K562 (cell line): Measurements from ENCODE around the gene VASH2. TPM values are rescaled to one million over a fixed set of nuclear protein-coding genes. Genes with fewer than 3 reads are reported as not detected.
A peak's percentile ranks its signal among the peaks of the same experiment; 100 is the strongest.

Source experiments
- FOXP1 ChIP-seq: sonication (generic); formaldehyde crosslinking; IDR thresholded peaks from 2 replicates; pipeline ENCODE4 v1.8.0; 2022; ENCODE audit warnings: mild to moderate bottlenecking, missing genetic modification reagents
- HES1 ChIP-seq: fragments of 450-650 bp; IDR thresholded peaks from 2 replicates; pipeline ENCODE4 v1.6.1; 2016; ENCODE audit warnings: low read depth, mild to moderate bottlenecking, moderate library complexity
- HOMEZ ChIP-seq: fragments of 250-450 bp; sonication (Bioruptor Pico); IDR thresholded peaks from 2 replicates; pipeline ENCODE4 v1.4.0; 2020; ENCODE audit warnings: mild to moderate bottlenecking, moderate library complexity
- JUND ChIP-seq, 2 experiments: IDR thresholded peaks; 2 replicates in 1 of 2; 3 replicates in 1 of 2; pipeline ENCODE4 v1.6.1; 2011; ENCODE audit warnings: borderline replicate concordance in 2 of 2, low read depth in 2 of 2, low read length in 2 of 2, improper control_type of control experiment in 1 of 2, missing biosample characterization in 1 of 2, missing genetic modification characterization in 1 of 2, missing genetic modification reagents in 1 of 2
- NBN ChIP-seq: fragments of 450-650 bp; IDR thresholded peaks from 2 replicates; pipeline ENCODE4 v1.6.1; 2016; ENCODE audit warnings: low read depth, mild to moderate bottlenecking
- NR2C2 ChIP-seq, 2 experiments: fragments of 200-800 bp in 1 of 2; sonication (Bioruptor generic) in 1 of 2; sonication (generic) in 1 of 2; formaldehyde crosslinking in 1 of 2; IDR thresholded peaks; 2 replicates each; pipeline versions ENCODE4 v1.6.1 to v1.8.0; 2016 to 2022; ENCODE audit warnings: mild to moderate bottlenecking in 1 of 2, missing compliant biosample characterization in 1 of 2, missing genetic modification characterization in 1 of 2, missing genetic modification reagents in 1 of 2
- PHF21A ChIP-seq: fragments of 450-650 bp; IDR thresholded peaks from 2 replicates; pipeline ENCODE4 v1.6.1; 2017; ENCODE audit warnings: low read depth, borderline replicate concordance
- RCOR1 ChIP-seq, 2 experiments: IDR thresholded peaks; 2 replicates each; pipeline ENCODE4 v1.6.1; 2012; ENCODE audit warnings: low read depth in 2 of 2, low read length in 2 of 2, borderline replicate concordance in 1 of 2, improper control_type of control experiment in 1 of 2
- SRSF9 ChIP-seq: fragments of 200-400 bp; formaldehyde crosslinking; IDR thresholded peaks from 2 replicates; pipeline ENCODE4 v1.6.1; 2017; ENCODE audit warnings: low read depth, low read length, borderline replicate concordance
- ZNF124 ChIP-seq: sonication (generic); formaldehyde crosslinking; IDR thresholded peaks from 2 replicates; pipeline ENCODE4 v1.8.1; 2022; ENCODE audit warnings: missing genetic modification reagents
- ZNF133 ChIP-seq: fragments of 250-450 bp; sonication (Bioruptor Pico); IDR thresholded peaks from 2 replicates; pipeline ENCODE4 v1.4.0; 2020; ENCODE audit warnings: mild to moderate bottlenecking
- ZNF143 ChIP-seq: sonication (generic); formaldehyde crosslinking; IDR thresholded peaks from 2 replicates; pipeline ENCODE4 v1.9.0; 2022; ENCODE audit warnings: mild to moderate bottlenecking, missing genetic modification reagents
- ZNF239 ChIP-seq: fragments of 250-450 bp; sonication (Bioruptor Pico); IDR thresholded peaks from 2 replicates; pipeline ENCODE4 v1.4.0; 2020; ENCODE audit warnings: mild to moderate bottlenecking
- ZNF77 ChIP-seq: fragments of 250-450 bp; sonication (Bioruptor Pico); IDR thresholded peaks from 2 replicates; pipeline ENCODE4 v1.5.0; 2020
- ZNF778 ChIP-seq: fragments of 450-650 bp; formaldehyde crosslinking; IDR thresholded peaks from 2 replicates; pipeline ENCODE4 v1.4.0; 2020; ENCODE audit warnings: mild to moderate bottlenecking, moderate library complexity
- polyA plus RNA-seq, 8 experiments: library from polyadenylated mRNA; depleted of rRNA in 4 of 8; stranded (reverse) in 5 of 8; unstranded in 3 of 8; fragments of >200 nt; fragmentation: Nextera tagmentation in 2 of 8; fragmentation: Illumina TruSeq in 1 of 8; extraction: Ambion mirVana in 2 of 8; extraction: Trizol in 1 of 8; gene quantifications; 2 replicates each; pipeline versions ENCODE4 v1.2.1 to v1.2.3, GENCODE V29; 2011 to 2014; ENCODE audit warnings: inconsistent platforms in 1 of 8, missing spikeins in 1 of 8
- total RNA-seq, 7 experiments: library from RNA; depleted of rRNA in 6 of 7; stranded (reverse); fragments of >200 nt in 6 of 7; fragmentation: Illumina TruSeq in 2 of 7; extraction: Trizol in 2 of 7; gene quantifications; 2 replicates each; pipeline versions ENCODE4 v1.2.1 to v1.2.3, GENCODE V29; 2011 to 2021; ENCODE audit warnings: low replicate concordance in 1 of 7
- TF ChIP-seq, protein P1 (sequence below): fragments of 450-650 bp; IDR thresholded peaks from 2 replicates; pipeline ENCODE4 v1.6.1; 2018; ENCODE audit warnings: mild to moderate bottlenecking, low read depth; ENCODE audit not compliant: partially characterized antibody
- TF ChIP-seq, protein P2 (sequence below): fragments of 450-650 bp; formaldehyde crosslinking; IDR thresholded peaks from 2 replicates; pipeline ENCODE4 v1.4.0; 2022; ENCODE audit warnings: missing genetic modification characterization
- TF ChIP-seq, protein P3 (sequence below), 2 experiments: fragments of 450-650 bp in 1 of 2; sonication (generic) in 1 of 2; formaldehyde crosslinking in 1 of 2; IDR thresholded peaks in 1 of 2; conservative IDR thresholded peaks in 1 of 2; 2 replicates each; pipeline versions ENCODE4 v1.6.1 to v1.8.1; 2016 to 2023; ENCODE audit warnings: mild to moderate bottlenecking in 2 of 2, moderate library complexity in 2 of 2, inconsistent platforms in 1 of 2, missing genetic modification reagents in 1 of 2

VASH2 gene
- total and polyA plus RNA-seq, 9 of the 15 experiments (the other 6 are each of a cell fraction or from before 2014, with no cell fraction given), result 0.04 to 0.40 (median 0.10) TPM; not detected in 1

DNA sequence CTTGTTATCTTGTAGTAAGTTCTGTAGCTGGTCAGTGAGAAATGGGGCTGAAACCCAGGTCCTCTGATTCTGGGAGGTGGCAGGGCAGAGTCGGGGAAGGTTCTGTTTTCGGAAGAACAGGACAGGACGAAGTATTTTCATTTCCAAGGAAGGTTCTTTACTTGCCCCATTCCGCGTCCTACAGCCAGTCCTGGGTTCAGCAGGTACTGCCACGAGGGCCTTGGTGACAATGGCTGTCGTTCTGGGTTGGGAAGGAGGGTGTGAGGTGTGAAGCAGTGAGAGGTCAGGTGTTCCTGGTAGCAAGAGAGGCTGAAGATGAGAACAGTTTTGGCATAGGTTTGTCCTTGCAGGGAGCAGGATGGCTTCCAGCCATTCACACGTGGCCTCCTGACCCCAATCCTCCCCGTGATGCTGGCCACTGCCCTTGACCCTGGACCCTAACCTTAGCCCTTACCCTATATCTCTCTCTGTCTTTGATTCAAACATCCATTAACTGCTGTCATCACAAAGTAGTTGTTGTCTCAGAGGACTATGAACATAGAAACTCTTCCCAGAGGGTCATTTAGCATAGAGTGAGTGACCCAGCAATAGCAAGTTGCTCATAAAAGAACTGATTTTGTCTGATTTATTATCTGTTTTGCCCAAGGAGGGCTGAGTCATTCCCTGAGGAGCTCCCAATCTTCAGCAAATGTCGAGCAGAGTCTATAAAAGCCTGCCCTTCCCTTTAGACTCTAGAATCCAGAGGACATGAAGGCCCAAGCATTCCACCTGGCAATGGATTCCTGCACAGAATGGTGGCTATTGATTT, 25.0 kb downstream of the VASH2 start (continued):
- TF ChIP-seq, protein P1, sequence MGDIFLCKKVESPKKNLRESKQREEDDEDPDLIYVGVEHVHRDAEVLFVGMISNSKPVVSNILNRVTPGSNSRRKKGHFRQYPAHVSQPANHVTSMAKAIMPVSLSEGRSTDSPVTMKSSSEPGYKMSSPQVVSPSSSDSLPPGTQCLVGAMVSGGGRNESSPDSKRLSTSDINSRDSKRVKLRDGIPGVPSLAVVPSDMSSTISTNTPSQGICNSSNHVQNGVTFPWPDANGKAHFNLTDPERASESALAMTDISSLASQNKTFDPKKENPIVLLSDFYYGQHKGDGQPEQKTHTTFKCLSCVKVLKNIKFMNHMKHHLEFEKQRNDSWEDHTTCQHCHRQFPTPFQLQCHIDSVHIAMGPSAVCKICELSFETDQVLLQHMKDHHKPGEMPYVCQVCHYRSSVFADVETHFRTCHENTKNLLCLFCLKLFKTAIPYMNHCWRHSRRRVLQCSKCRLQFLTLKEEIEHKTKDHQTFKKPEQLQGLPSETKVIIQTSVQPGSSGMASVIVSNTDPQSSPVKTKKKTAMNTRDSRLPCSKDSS, result no peak
- TF ChIP-seq HES1, result peak; percentile 26; the same call in 1 of the 2 replicates
- TF ChIP-seq JUND (IDR thresholded peaks at IDR 0.05; ENCODE audit: borderline replicate concordance, low read depth, low read length), result peak; percentile 20; the same call in 1 of the 2 replicates
- no peak for TF ChIP-seq JUND (tag; IDR thresholded peaks at IDR 0.05; ENCODE audit: borderline replicate concordance, low read depth, low read length)
- no peak for TF ChIP-seq NR2C2 (CRISPR knock-in tag; IDR thresholded peaks at IDR 0.05)
- TF ChIP-seq NR2C2 (tag; IDR thresholded peaks at IDR 0.05), result peak; percentile 47; the same call in 1 of the 2 replicates
- no peak for TF ChIP-seq ZNF133 (CRISPR knock-in tag)
- no peak for TF ChIP-seq NBN
- no peak for TF ChIP-seq ZNF143
- peak; percentile 66; the same call in 1 of the 2 replicates for TF ChIP-seq PHF21A
- TF ChIP-seq, protein P2, sequence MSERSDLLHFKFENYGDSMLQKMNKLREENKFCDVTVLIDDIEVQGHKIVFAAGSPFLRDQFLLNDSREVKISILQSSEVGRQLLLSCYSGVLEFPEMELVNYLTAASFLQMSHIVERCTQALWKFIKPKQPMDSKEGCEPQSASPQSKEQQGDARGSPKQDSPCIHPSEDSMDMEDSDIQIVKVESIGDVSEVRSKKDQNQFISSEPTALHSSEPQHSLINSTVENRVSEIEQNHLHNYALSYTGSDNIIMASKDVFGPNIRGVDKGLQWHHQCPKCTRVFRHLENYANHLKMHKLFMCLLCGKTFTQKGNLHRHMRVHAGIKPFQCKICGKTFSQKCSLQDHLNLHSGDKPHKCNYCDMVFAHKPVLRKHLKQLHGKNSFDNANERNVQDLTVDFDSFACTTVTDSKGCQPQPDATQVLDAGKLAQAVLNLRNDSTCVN, result no peak
- no peak for TF ChIP-seq ZNF77 (CRISPR knock-in tag)
- TF ChIP-seq RCOR1 (IDR thresholded peaks at IDR 0.05; ENCODE audit: borderline replicate concordance in 1 of 2, low read depth in 2 of 2, low read length in 2 of 2), result peak in 1 of 2 experiments; percentile 88; a peak in 2 of 4 replicates
- TF ChIP-seq, protein P3, sequence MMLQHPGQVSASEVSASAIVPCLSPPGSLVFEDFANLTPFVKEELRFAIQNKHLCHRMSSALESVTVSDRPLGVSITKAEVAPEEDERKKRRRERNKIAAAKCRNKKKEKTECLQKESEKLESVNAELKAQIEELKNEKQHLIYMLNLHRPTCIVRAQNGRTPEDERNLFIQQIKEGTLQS (IDR thresholded peaks at IDR 0.05), result peak; percentile 55; the same call in 1 of the 2 replicates
- TF ChIP-seq, protein P3 (CRISPR knock-in tag; conservative IDR thresholded peaks at IDR 0.05), result no peak
- no peak for TF ChIP-seq ZNF124 (CRISPR knock-in tag)
- TF ChIP-seq ZNF239 (CRISPR knock-in tag), result no peak
- no peak for TF ChIP-seq HOMEZ (CRISPR knock-in tag)
- no peak for TF ChIP-seq ZNF778 (CRISPR knock-in tag)
- TF ChIP-seq FOXP1 (CRISPR knock-in tag), result no peak
- no peak for TF ChIP-seq SRSF9
- TF ChIP-seq, all 486 proteins: peak for 17
